ENCODE results near the gene SERPING1. TPM values are rescaled to one million over a fixed set of nuclear protein-coding genes. Genes with fewer than 3 reads are reported as not detected.

Gene SERPING1
- 58.5 and 74.7 TPM in 2 replicates for total RNA-seq (ENCODE audit: low replicate concordance)
- long read RNA-seq, partial matches to known transcripts: 13 of 18 reads
- long read RNA-seq, other reads (novel, unspliced or antisense): 2 of 18 reads

- no peak for TF ChIP-seq CTCF (conservative IDR thresholded peaks at IDR 0.05)
- Mint-ChIP-seq H3K4me1 (ENCODE audit: unreplicated experiment) (peaks cover 44% of the 10 kb centered on the region), H3K36me3 (peaks cover 3% of the 10 kb centered on the region), H3K4me3 (peak within 1 kb of the TSS; percentile 86), H3K27me3 (no peaks in the 10 kb centered on the region), H3K9me3 (no peaks in the 10 kb centered on the region), H3K27ac (peak within 1 kb of the TSS; percentile 91)
- DNase-seq (ENCODE audit: extremely low spot score, unreplicated experiment): no peak
Observed at GRCh38 chr11:57597461-57597915, at the start of gene SERPING1. Gene SERPING1 (plus strand): TSS chr11:57597685. CDS start chr11:57598271, 586 bp downstream.

GRCh38 chr11:57547854-57548377 is 49.6 kb upstream of the SERPING1 start:
- no peak overlapping the region for H3K4me3 Mint-ChIP-seq
- TF ChIP-seq CTCF (conservative IDR thresholded peaks at IDR 0.05): no peak
- peaks cover under 1% of the 10 kb centered on the region for H3K27me3 Mint-ChIP-seq
- no peaks in the 10 kb centered on the region for H3K9me3 Mint-ChIP-seq
- no peak for DNase-seq (ENCODE audit: extremely low spot score, unreplicated experiment)
- peaks cover 5% of the 10 kb centered on the region for H3K4me1 Mint-ChIP-seq (ENCODE audit: unreplicated experiment)
- H3K27ac Mint-ChIP-seq: no peak overlapping the region
- H3K36me3 Mint-ChIP-seq: peaks cover 8% of the 10 kb centered on the region

GRCh38 chr11:57549983-57550382 is 47.5 kb upstream of the SERPING1 start:
- H3K4me1 Mint-ChIP-seq (ENCODE audit: unreplicated experiment): no peaks in the 10 kb centered on the region
- H3K9me3 Mint-ChIP-seq: no peaks in the 10 kb centered on the region
- no peak overlapping the region for H3K27ac Mint-ChIP-seq
- H3K36me3 Mint-ChIP-seq: peaks cover 12% of the 10 kb centered on the region
- DNase-seq (ENCODE audit: extremely low spot score, unreplicated experiment): no peak
- H3K27me3 Mint-ChIP-seq: no peaks in the 10 kb centered on the region
- TF ChIP-seq CTCF (conservative IDR thresholded peaks at IDR 0.05): no peak
- no peak overlapping the region for H3K4me3 Mint-ChIP-seq

GRCh38 chr11:57551941-57552340 is 45.5 kb upstream of the SERPING1 start:
- H3K36me3 Mint-ChIP-seq: peaks cover 12% of the 10 kb centered on the region
- H3K9me3 Mint-ChIP-seq: no peaks in the 10 kb centered on the region
- H3K4me3 Mint-ChIP-seq: no peak overlapping the region
- TF ChIP-seq CTCF (conservative IDR thresholded peaks at IDR 0.05): no peak
- no peaks in the 10 kb centered on the region for H3K27me3 Mint-ChIP-seq
- H3K27ac Mint-ChIP-seq: no peak overlapping the region
- DNase-seq (ENCODE audit: extremely low spot score, unreplicated experiment): no peak
- no peaks in the 10 kb centered on the region for H3K4me1 Mint-ChIP-seq (ENCODE audit: unreplicated experiment)

- no peak for TF ChIP-seq CTCF (conservative IDR thresholded peaks at IDR 0.05)
- Mint-ChIP-seq H3K27ac (no peak overlapping the region), H3K4me3 (no peak overlapping the region), H3K9me3 (no peaks in the 10 kb centered on the region), H3K27me3 (no peaks in the 10 kb centered on the region), H3K36me3 (peaks cover 12% of the 10 kb centered on the region), H3K4me1 (ENCODE audit: unreplicated experiment) (no peaks in the 10 kb centered on the region)
- no peak for DNase-seq (ENCODE audit: extremely low spot score, unreplicated experiment)
Observed at GRCh38 chr11:57552479-57552878, 45.0 kb upstream of the SERPING1 start.
